HG03460 (cell line): ENCODE results near the gene OBP2A.
"Not testable (repeated sequence)": the region's sequence is repeated elsewhere in the genome, so short reads cannot be mapped to it uniquely, and the experiment has no call there.

Experiments used
- ATAC-seq: cut with Tn5 transposase; IDR thresholded peaks from one replicate; pipeline ENCODE4 v1.9.1; 2021; ENCODE audit not compliant: unreplicated experiment

The OBP2A gene, protein sequence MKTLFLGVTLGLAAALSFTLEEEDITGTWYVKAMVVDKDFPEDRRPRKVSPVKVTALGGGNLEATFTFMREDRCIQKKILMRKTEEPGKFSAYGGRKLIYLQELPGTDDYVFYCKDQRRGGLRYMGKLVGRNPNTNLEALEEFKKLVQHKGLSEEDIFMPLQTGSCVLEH

GRCh38 chr9:135545646-135546176 is at the start of gene OBP2A:
Gene OBP2A (plus strand): TSS chr9:135546126. CDS start chr9:135546181, 55 bp downstream.
- ATAC-seq: not testable (repeated sequence)

DNA sequence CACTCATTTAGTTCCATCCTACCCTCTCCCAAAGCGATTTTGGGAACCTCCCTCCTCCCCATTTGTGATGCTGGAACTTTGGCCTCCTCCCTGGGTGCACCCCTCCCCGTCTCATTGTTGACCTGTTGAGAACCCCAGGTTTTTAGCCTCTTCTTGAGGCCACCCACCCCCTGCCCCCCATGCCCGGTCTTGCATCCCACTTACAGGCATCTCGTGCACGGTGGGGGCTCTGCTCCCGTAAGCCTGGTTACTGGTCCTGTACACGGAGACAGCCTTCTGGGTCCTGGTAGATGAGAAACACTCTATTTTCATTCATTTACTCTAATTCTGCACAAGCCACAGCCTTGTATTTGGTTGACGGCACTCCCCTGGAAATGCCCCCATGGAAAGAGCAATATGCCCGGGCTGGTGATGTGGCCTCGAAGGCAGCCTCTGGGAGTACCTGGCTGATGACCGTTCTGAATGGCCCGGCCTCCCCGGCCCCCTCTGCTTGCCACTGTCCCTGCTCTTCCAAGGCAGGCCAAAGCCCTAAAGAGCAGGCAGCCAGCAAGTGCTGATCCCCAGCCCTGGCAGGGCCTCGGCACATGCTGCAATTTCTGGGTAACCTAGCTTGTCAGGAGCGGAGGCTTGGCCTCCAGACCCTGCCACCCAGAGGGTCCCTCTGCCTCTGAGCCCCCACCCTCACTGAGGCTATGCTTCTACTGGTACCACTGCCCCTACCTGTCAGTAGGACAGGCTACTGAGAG is 47.4 kb upstream of the OBP2A start:
- no peak for ATAC-seq

GRCh38 chr9:135499326-135500070 is 46.4 kb upstream of the OBP2A start:
- peak; percentile 65 for ATAC-seq

GRCh38 chr9:135500071-135500524 is 45.8 kb upstream of the OBP2A start:
- no peak for ATAC-seq

- peak; percentile 76 for ATAC-seq
Measured at GRCh38 chr9:135500525-135501260, 45.2 kb upstream of the OBP2A start, which contains the start of gene MRPS2. Gene MRPS2 (plus strand): TSS chr9:135500682. CDS start chr9:135500711, 29 bp downstream.

GRCh38 chr9:135501261-135502167 is 44.4 kb upstream of the OBP2A start:
- ATAC-seq: no peak

GRCh38 chr9:135502168-135502872 is 43.6 kb upstream of the OBP2A start:
- ATAC-seq: no peak

GRCh38 chr9:135502873-135503321 is 43.0 kb upstream of the OBP2A start:
- no peak for ATAC-seq

GRCh38 chr9:135503371-135504261 is 42.3 kb upstream of the OBP2A start:
- ATAC-seq: no peak

GRCh38 chr9:135504262-135505243 is 41.4 kb upstream of the OBP2A start:
- no peak for ATAC-seq

GRCh38 chr9:135505406-135506187 is 40.3 kb upstream of the OBP2A start:
- ATAC-seq: no peak

DNA sequence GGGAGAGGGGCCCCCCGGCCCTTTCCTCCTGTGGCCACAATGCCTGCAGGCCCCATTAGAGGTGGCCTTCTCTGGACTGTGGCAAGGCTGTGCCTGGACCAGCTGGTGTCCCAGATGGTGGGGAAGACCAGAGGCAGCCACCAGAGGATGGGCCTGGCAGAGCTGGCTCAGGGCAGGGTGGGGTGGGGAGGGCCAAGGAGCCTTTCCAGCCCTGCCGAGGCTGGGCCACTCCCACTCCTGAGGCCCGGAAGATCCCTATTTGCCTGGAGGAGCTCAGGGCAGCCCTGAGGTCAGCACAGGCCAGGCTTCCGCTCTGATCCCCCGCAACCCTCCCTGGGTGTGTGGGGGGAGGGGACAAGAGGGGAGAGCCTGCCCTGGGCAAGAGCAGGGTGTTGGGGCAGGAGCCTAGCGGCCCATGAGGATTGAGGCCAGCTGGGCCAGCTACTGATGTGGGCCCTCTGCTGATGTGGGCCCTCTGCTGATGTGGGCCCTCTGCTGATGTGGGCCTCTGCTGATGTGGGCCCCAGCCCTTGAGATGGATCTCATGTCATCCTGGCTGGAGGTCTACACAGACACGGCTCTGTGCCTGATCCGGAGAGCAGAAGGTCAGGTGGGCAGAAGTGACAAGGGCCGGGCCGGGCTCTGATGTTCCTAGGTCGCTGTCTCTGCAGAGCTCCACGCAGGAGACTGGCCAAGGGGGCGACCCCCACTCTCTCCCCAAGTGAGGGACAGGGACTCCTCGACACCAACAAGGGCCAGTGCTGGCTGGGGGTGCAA is 39.4 kb upstream of the OBP2A start:
- ATAC-seq: no peak

- no peak for ATAC-seq
Measured at GRCh38 chr9:135507104-135508035, 38.6 kb upstream of the OBP2A start.

DNA sequence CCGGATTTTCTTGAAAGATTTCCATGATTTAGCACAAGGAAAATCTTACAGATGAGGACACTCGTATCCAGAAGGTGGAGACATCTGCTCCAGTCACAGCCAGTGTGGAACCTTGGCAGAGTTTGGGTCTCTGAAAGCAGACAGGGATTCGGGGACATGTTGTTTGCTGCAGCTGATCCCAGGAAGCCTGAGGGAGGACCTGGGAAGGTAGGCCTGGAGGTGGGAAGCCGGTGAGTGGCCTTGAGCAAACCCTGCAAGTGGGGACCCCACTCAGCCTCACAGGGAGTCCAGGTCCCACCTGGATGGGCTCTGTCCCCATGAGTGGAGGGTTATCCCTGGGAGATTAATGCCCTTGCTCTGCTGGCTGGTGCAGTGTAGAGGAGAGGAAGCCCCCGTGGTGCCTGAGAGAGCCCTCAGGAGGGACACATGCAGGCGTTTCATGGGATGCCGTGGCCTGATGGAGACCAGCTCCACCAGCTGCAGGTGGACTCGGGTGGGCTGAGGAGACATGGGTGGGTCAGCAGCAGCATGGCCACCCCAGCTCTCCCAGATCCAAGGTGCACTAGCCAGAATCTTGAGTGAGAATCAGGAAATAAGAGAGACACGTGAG is 37.6 kb upstream of the OBP2A start:
- no peak for ATAC-seq
